Parathyroid adenoma (tissue), 2 donors: ENCODE data around the gene QRICH1.

Experiments
- H2AFZ ChIP-seq: fragments of 300-600 bp; sonication (generic); one replicate; pipeline ENCODE4 v1.7.0; 2017; ENCODE audit warnings: antibody characterized with exemption, mild to moderate bottlenecking
- H3K27ac ChIP-seq: fragments of 300-600 bp; sonication (generic); one replicate; pipeline ENCODE4 v1.7.0; 2017
- H3K27me3 ChIP-seq: fragments of 300-600 bp; sonication (generic); one replicate; pipeline ENCODE4 v1.7.0; 2017; ENCODE audit warnings: low read length; ENCODE audit not compliant: control insufficient read depth, insufficient read depth
- H3K36me3 ChIP-seq: fragments of 300-600 bp; sonication (generic); one replicate; pipeline ENCODE4 v1.7.0; 2017; ENCODE audit warnings: low read length; ENCODE audit not compliant: control insufficient read depth, insufficient read depth
- H3K4me1 ChIP-seq: fragments of 300-600 bp; sonication (generic); one replicate; pipeline ENCODE4 v1.7.0; 2017; ENCODE audit warnings: control low read depth
- H3K4me2 ChIP-seq: fragments of 300-600 bp; sonication (generic); one replicate; pipeline ENCODE4 v1.7.0; 2017; ENCODE audit warnings: low read length
- H3K4me3 ChIP-seq: fragments of 300-600 bp; sonication (generic); one replicate; pipeline ENCODE4 v1.7.0; 2017; ENCODE audit warnings: low read depth, low read length
- H3K79me2 ChIP-seq: fragments of 300-600 bp; sonication (generic); one replicate; pipeline ENCODE4 v1.7.0; 2017; ENCODE audit warnings: control low read depth
- H3K9ac ChIP-seq: fragments of 300-600 bp; sonication (generic); one replicate; pipeline ENCODE4 v1.7.0; 2017; ENCODE audit warnings: mild to moderate bottlenecking
- H3K9me3 ChIP-seq: fragments of 300-600 bp; sonication (generic); one replicate; pipeline ENCODE4 v1.7.0; 2017; ENCODE audit warnings: low read length; ENCODE audit not compliant: control insufficient read depth
- TF ChIP-seq, protein P1 (sequence below): fragments of 300-600 bp; sonication (generic); IDR thresholded peaks from one replicate; pipeline ENCODE4 v1.7.0; 2017; ENCODE audit warnings: antibody characterized with exemption, mild to moderate bottlenecking
- donor health status: primary hyperparathyroidism.

Gene QRICH1

GRCh38 chr3:49133226-49133951 is 39.5 kb upstream of the QRICH1 start:
- peaks cover 28% of the 10 kb centered on the region for H3K79me2 ChIP-seq
- H3K4me2 ChIP-seq: peak overlapping the region; percentile 92
- H2AFZ ChIP-seq: peak overlapping the region; percentile 96
- peak overlapping the region; percentile 90 for H3K27ac ChIP-seq
- H3K36me3 ChIP-seq: no peaks in the 10 kb centered on the region
- H3K4me1 ChIP-seq: peaks cover 15% of the 10 kb centered on the region
- no peaks in the 10 kb centered on the region for H3K9me3 ChIP-seq
- H3K9ac ChIP-seq: peak overlapping the region; percentile 5
- TF ChIP-seq, protein P1, sequence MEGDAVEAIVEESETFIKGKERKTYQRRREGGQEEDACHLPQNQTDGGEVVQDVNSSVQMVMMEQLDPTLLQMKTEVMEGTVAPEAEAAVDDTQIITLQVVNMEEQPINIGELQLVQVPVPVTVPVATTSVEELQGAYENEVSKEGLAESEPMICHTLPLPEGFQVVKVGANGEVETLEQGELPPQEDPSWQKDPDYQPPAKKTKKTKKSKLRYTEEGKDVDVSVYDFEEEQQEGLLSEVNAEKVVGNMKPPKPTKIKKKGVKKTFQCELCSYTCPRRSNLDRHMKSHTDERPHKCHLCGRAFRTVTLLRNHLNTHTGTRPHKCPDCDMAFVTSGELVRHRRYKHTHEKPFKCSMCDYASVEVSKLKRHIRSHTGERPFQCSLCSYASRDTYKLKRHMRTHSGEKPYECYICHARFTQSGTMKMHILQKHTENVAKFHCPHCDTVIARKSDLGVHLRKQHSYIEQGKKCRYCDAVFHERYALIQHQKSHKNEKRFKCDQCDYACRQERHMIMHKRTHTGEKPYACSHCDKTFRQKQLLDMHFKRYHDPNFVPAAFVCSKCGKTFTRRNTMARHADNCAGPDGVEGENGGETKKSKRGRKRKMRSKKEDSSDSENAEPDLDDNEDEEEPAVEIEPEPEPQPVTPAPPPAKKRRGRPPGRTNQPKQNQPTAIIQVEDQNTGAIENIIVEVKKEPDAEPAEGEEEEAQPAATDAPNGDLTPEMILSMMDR: no peak
- H3K27me3 ChIP-seq: no peaks in the 10 kb centered on the region
- peak overlapping the region; percentile 73 for H3K4me3 ChIP-seq

DNA sequence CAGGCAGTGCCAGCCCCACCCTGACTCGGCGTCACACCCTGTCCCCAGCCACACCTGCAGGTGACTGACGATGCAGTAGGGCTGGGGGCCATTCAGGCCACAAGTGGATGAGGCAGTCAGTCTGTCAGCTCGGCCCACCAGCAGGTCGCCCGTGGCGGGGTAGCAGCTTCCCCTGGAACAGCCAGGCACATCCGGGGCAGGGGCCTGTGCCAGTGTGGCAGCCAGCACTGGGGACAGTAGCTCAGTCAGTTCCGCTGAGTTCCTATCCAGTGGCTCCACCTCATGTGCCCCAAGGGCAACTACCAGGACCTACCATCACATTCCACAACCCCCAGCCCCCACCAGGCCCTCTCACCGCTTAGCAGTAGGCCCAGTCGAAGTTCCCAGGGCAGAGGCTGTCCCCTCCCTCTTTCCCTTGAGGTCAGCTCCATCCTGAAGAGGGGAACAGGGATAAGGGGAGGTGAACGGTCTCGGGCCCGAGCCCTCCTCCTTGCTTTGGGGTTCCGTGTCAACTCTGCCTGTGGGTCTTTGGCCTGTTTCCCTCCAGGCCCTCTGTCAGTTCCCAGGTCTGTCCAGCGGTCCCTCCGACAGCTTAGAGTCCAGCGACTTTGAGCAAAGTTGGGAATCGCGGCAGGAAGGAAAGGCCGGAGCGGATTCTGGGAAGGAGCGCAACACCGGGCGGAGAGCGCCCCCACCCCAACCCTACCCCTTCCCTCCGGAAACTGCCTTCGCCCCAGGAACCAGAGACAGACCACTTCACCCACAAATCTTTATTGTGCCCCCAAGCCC is 38.8 kb upstream of the QRICH1 start, which contains the start of gene LAMB2:
Gene LAMB2, minus strand, starts transcription at position 614 of the 789 bp plus-strand sequence. Its CDS starts 183 bp downstream, at position 431.
- TF ChIP-seq, protein P1: no peak
- Histone ChIP-seq H3K79me2 (peaks cover 30% of the 10 kb centered on the region), H3K4me3 (peak within 1 kb of the TSS; percentile 73), H3K27ac (peak within 1 kb of the TSS; percentile 90), H3K27me3 (no peaks in the 10 kb centered on the region), H3K9ac (peak within 1 kb of the TSS; percentile 5), H2AFZ (peak within 1 kb of the TSS; percentile 96), H3K9me3 (no peaks in the 10 kb centered on the region), H3K36me3 (no peaks in the 10 kb centered on the region), H3K4me1 (peaks cover 15% of the 10 kb centered on the region), H3K4me2 (peak within 1 kb of the TSS; percentile 92)

GRCh38 chr3:49132073-49132436 is 38.2 kb upstream of the QRICH1 start:
- H3K27me3 ChIP-seq: no peaks in the 10 kb centered on the region
- H3K36me3 ChIP-seq: no peaks in the 10 kb centered on the region
- H3K4me2 ChIP-seq: peak overlapping the region; percentile 92
- H2AFZ ChIP-seq: peak overlapping the region; percentile 96
- TF ChIP-seq, protein P1: no peak
- H3K9ac ChIP-seq: peak overlapping the region; percentile 5
- peak overlapping the region; percentile 73 for H3K4me3 ChIP-seq
- H3K27ac ChIP-seq: peak overlapping the region; percentile 90
- peaks cover 15% of the 10 kb centered on the region for H3K4me1 ChIP-seq
- H3K9me3 ChIP-seq: no peaks in the 10 kb centered on the region
- peaks cover 30% of the 10 kb centered on the region for H3K79me2 ChIP-seq

DNA sequence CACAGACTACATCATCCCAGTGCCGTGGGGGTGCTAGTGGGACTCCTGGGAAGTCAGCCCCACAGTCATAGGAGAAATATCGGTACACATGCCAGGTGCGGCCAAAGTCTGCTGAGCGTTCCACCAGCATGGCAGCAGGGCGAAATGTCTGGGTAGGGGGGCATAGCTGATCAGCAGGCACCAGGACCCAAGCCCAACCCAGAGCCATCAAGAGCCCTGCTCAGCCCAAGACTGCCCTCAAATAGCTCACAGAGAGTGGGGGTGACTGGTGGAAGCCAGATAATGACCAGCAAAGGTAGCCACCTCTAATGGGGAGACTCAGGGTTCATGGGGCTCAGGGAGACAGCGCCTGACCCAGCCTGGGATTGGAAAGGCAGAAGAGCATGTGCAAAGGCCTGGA is 37.7 kb upstream of the QRICH1 start:
- Histone ChIP-seq H3K27me3 (no peaks in the 10 kb centered on the region), H3K4me2 (peak overlapping the region; percentile 92), H3K27ac (peak overlapping the region; percentile 90), H3K9ac (no peak overlapping the region), H3K36me3 (no peaks in the 10 kb centered on the region), H3K79me2 (peaks cover 30% of the 10 kb centered on the region), H3K9me3 (no peaks in the 10 kb centered on the region), H3K4me1 (peaks cover 15% of the 10 kb centered on the region), H3K4me3 (peak overlapping the region; percentile 73), H2AFZ (no peak overlapping the region)
- TF ChIP-seq, protein P1: no peak
